ENCODE data around the gene SNX17. TPM values are rescaled to one million over a fixed set of nuclear protein-coding genes. Genes with fewer than 3 reads are reported as not detected.

The SNX17 gene
- total RNA-seq (100 to 1,000 TPM in 1 of 4 donors, 10 to 100 TPM in 3; 71.2 to 102 (median 98.1) TPM), polyA plus RNA-seq (10 to 100 TPM; 70.5 to 92.4 (median 78.1) TPM)

- peak within 1 kb of the TSS; percentile 92 to 99 (median 95) for H3K27ac ChIP-seq
- TF ChIP-seq CTCF (IDR thresholded peaks at IDR 0.05) (peak; percentile 23 to 46 (median 35)), POLR2AphosphoS5 (IDR thresholded peaks at IDR 0.05) (peak; percentile 79 to 93 (median 88)), POLR2A (IDR thresholded peaks at IDR 0.05) (peak; percentile 25 to 45), EP300 (IDR thresholded peaks at IDR 0.05) (peak in 2 of 4 donors; percentile 37 to 52)
- intact Hi-C loops (cut with DNase I): loop anchor here (1.0 to 2.0 kb wide), 4 partner anchors 10 to 59 kb away; partner anchors contain the start of genes MPV17, NRBP1 and ZNF513
- peak within 1 kb of the TSS; percentile 71 to 98 (median 92) for H3K4me3 ChIP-seq
- peaks cover 0 to 39% (median 33%) of the 10 kb centered on the region in 4 donors for H3K4me1 ChIP-seq
- peaks cover 42 to 67% (median 53%) of the 10 kb centered on the region in 4 donors for H3K36me3 ChIP-seq
- no peaks in the 10 kb centered on the region for H3K9me3 ChIP-seq
- 0% methylated on average over 85 of the region's 85 CpGs for WGBS, 2 donors
- peak; percentile 100 for DNase-seq
- no peaks in the 10 kb centered on the region for H3K27me3 ChIP-seq
Measured at GRCh38 chr2:27370026-27370815, at the start of gene SNX17, which contains the start of gene EIF2B4. TSS of gene SNX17 (plus strand) at chr2:27370616. CDS start at chr2:27370744, 128 bp downstream. TSS of gene EIF2B4 (minus strand) at chr2:27370338. CDS start at chr2:27370314, 24 bp downstream.

- intact Hi-C loops (cut with DNase I): no loop called here
- 44 to 67% methylated on average over 8 of the region's 8 CpGs for WGBS, 2 donors
- Histone ChIP-seq H3K4me3 (no peak overlapping the region), H3K36me3 (peaks cover 0 to 8% (median 0%) of the 10 kb centered on the region in 4 donors), H3K9me3 (no peaks in the 10 kb centered on the region), H3K4me1 (peaks cover 0 to 30% (median 20%) of the 10 kb centered on the region in 4 donors), H3K27me3 (no peaks in the 10 kb centered on the region), H3K27ac (peak overlapping the region in 2 of 4 donors; percentile 6 to 61)
- peak; percentile 86 for DNase-seq
- peak in 2 of 4 donors; percentile 38 to 66 for TF ChIP-seq POLR2AphosphoS5 (IDR thresholded peaks at IDR 0.05)
- TF ChIP-seq EP300 (IDR thresholded peaks at IDR 0.05): no peak
- TF ChIP-seq CTCF (IDR thresholded peaks at IDR 0.05): peak in 1 of 4 experiments; percentile 14
- no peak for TF ChIP-seq POLR2A (IDR thresholded peaks at IDR 0.05)
Measured at GRCh38 chr2:27320958-27321543, 49.4 kb upstream of the SNX17 start.

GRCh38 chr2:27322301-27322765 is 48.1 kb upstream of the SNX17 start:
- intact Hi-C loops (cut with DNase I): loop anchor here (2.0 kb wide), 1 partner anchor 48 kb away; the partner anchor contains the start of genes EIF2B4 and SNX17
- DNase-seq: no peak
- WGBS, 2 donors: 1 to 2% methylated on average over 10 of the region's 10 CpGs

More at GRCh38 chr2:27322301-27322765, 48.1 kb upstream of the SNX17 start:
- Histone ChIP-seq H3K4me3 (peak overlapping the region; percentile 69 to 86 (median 79)), H3K4me1 (peaks cover 0 to 30% (median 20%) of the 10 kb centered on the region in 4 donors), H3K36me3 (peaks cover 6 to 18% (median 8%) of the 10 kb centered on the region in 4 donors), H3K27me3 (no peaks in the 10 kb centered on the region), H3K9me3 (no peaks in the 10 kb centered on the region), H3K27ac (peak overlapping the region; percentile 92 to 95 (median 94))
- TF ChIP-seq POLR2A (IDR thresholded peaks at IDR 0.05) (no peak), POLR2AphosphoS5 (IDR thresholded peaks at IDR 0.05) (no peak), CTCF (IDR thresholded peaks at IDR 0.05) (no peak), EP300 (IDR thresholded peaks at IDR 0.05) (no peak)
